Erythroblast (primary cell): ENCODE measurements around the gene KMT2A.

Source experiments
- GATA1 ChIP-seq: IDR thresholded peaks from 2 replicates; pipeline ENCODE4 v1.6.1; 2011; ENCODE audit warnings: low read depth, mild to moderate bottlenecking, control low read depth, low read length, moderate library complexity
- POLR2A ChIP-seq: IDR thresholded peaks from 2 replicates; pipeline ENCODE4 v1.6.1; 2011; ENCODE audit warnings: mild to moderate bottlenecking, low read length

GRCh38 chr11:118522571-118523072 lies 86.3 kb downstream of the KMT2A start:
- no peak for TF ChIP-seq POLR2A
- TF ChIP-seq GATA1 = no peak
